ENCODE results near the gene AXDND1. TPM values are rescaled to one million over a fixed set of nuclear protein-coding genes. Genes with fewer than 3 reads are reported as not detected.
"Not testable (repeated sequence)": the region's sequence is repeated elsewhere in the genome, so short reads cannot be mapped to it uniquely, and the experiment has no call there.

Gene AXDND1
- total RNA-seq, 1 experiment from 2014 or later, result 0.31 TPM

GRCh38 chr1:179440301-179440700, 74.5 kb downstream of the AXDND1 start:
- intact Hi-C loops (cut with micrococcal nuclease; ENCODE audit: unreplicated experiment); CTCF ChIA-PET: not testable (repeated sequence)

GRCh38 chr1:179440971-179441370, 75.2 kb downstream of the AXDND1 start:
- TF ChIP-seq TCF7L2 (IDR thresholded peaks at IDR 0.05; ENCODE audit: low read depth, low read length) (no peak), POLR2AphosphoS5 (IDR thresholded peaks at IDR 0.05; ENCODE audit: low read depth, low read length) (no peak), SIN3A (IDR thresholded peaks at IDR 0.05; ENCODE audit: borderline replicate concordance, insufficient read depth, low read depth, low read length) (no peak), REST (IDR thresholded peaks at IDR 0.05; ENCODE audit: insufficient read depth in 1 of 2, low read depth in 2 of 2, low read length in 1 of 2) (no peak)
- TF ChIP-seq, protein P1, sequence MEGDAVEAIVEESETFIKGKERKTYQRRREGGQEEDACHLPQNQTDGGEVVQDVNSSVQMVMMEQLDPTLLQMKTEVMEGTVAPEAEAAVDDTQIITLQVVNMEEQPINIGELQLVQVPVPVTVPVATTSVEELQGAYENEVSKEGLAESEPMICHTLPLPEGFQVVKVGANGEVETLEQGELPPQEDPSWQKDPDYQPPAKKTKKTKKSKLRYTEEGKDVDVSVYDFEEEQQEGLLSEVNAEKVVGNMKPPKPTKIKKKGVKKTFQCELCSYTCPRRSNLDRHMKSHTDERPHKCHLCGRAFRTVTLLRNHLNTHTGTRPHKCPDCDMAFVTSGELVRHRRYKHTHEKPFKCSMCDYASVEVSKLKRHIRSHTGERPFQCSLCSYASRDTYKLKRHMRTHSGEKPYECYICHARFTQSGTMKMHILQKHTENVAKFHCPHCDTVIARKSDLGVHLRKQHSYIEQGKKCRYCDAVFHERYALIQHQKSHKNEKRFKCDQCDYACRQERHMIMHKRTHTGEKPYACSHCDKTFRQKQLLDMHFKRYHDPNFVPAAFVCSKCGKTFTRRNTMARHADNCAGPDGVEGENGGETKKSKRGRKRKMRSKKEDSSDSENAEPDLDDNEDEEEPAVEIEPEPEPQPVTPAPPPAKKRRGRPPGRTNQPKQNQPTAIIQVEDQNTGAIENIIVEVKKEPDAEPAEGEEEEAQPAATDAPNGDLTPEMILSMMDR (IDR thresholded peaks at IDR 0.05), result no peak

More at GRCh38 chr1:179440301-179440700, 74.5 kb downstream of the AXDND1 start:
- H3K27me3 ChIP-seq (ENCODE audit: control insufficient read depth, insufficient read depth, low read length); H3K4me1 ChIP-seq (ENCODE audit: control insufficient read depth, insufficient read depth, low read length); BruUV-seq (replicated peaks); DNase-seq (ENCODE audit: low read depth, low spot score); H3K9me3 ChIP-seq (ENCODE audit: control insufficient read depth, insufficient read depth, low read depth, low read length); H3K36me3 ChIP-seq (ENCODE audit: control insufficient read depth, insufficient read depth, low read length); ATAC-seq; H3K4me3 ChIP-seq (ENCODE audit: low read depth in 2 of 2, low read length in 2 of 2); H3K27ac ChIP-seq (ENCODE audit: low read length); in situ Hi-C loops (cut with HindIII; ENCODE audit: low pct_unique_long_range_greater_than_20kb, low sequenced_read_pairs); POLR2A ChIA-PET: not testable (repeated sequence)

GRCh38 chr1:179441501-179441900, 75.7 kb downstream of the AXDND1 start:
- Histone ChIP-seq H3K36me3 (ENCODE audit: control insufficient read depth, insufficient read depth, low read length) (no peaks in the 10 kb centered on the region), H3K27ac (ENCODE audit: low read length) (no peak overlapping the region), H3K4me3 (ENCODE audit: low read depth in 2 of 2, low read length in 2 of 2) (no peak overlapping the region), H3K27me3 (ENCODE audit: control insufficient read depth, insufficient read depth, low read length) (no peaks in the 10 kb centered on the region; the same call in 1 of the 2 replicates), H3K4me1 (ENCODE audit: control insufficient read depth, insufficient read depth, low read length) (no peaks in the 10 kb centered on the region), H3K9me3 (ENCODE audit: control insufficient read depth, insufficient read depth, low read depth, low read length) (no peaks in the 10 kb centered on the region)
- DNase-seq (ENCODE audit: low read depth, low spot score) (no peak), ATAC-seq (no peak)
- TF ChIP-seq SIN3A (IDR thresholded peaks at IDR 0.05; ENCODE audit: borderline replicate concordance, insufficient read depth, low read depth, low read length), result no peak
- no peak for TF ChIP-seq REST (IDR thresholded peaks at IDR 0.05; ENCODE audit: insufficient read depth in 1 of 2, low read depth in 2 of 2, low read length in 1 of 2)
- ChIA-PET POLR2A (no interaction called here), CTCF (no interaction called here)
- intact Hi-C loops (cut with micrococcal nuclease; ENCODE audit: unreplicated experiment) (no loop called here), in situ Hi-C loops (cut with HindIII; ENCODE audit: low pct_unique_long_range_greater_than_20kb, low sequenced_read_pairs) (no loop called here)
- BruUV-seq (replicated peaks), result no TSS peak

More at GRCh38 chr1:179440971-179441370, 75.2 kb downstream of the AXDND1 start:
- ChIA-PET POLR2A (no interaction called here), CTCF (no interaction called here)
- DNase-seq (ENCODE audit: low read depth, low spot score) (no peak), ATAC-seq (no peak)
- no TSS peak for BruUV-seq (replicated peaks)
- H3K4me3 ChIP-seq (ENCODE audit: low read depth in 2 of 2, low read length in 2 of 2), result no peak overlapping the region
- H3K27ac ChIP-seq (ENCODE audit: low read length), result no peak overlapping the region
- intact Hi-C loops (cut with micrococcal nuclease; ENCODE audit: unreplicated experiment) (no loop called here), in situ Hi-C loops (cut with HindIII; ENCODE audit: low pct_unique_long_range_greater_than_20kb, low sequenced_read_pairs) (no loop called here)
- H3K27me3 ChIP-seq (ENCODE audit: control insufficient read depth, insufficient read depth, low read length), result no peaks in the 10 kb centered on the region; the same call in 1 of the 2 replicates
- no peaks in the 10 kb centered on the region for H3K9me3 ChIP-seq (ENCODE audit: control insufficient read depth, insufficient read depth, low read depth, low read length)
- no peaks in the 10 kb centered on the region for H3K4me1 ChIP-seq (ENCODE audit: control insufficient read depth, insufficient read depth, low read length)
- H3K36me3 ChIP-seq (ENCODE audit: control insufficient read depth, insufficient read depth, low read length), result no peaks in the 10 kb centered on the region

- intact Hi-C loops (cut with micrococcal nuclease; ENCODE audit: unreplicated experiment); in situ Hi-C loops (cut with HindIII; ENCODE audit: low pct_unique_long_range_greater_than_20kb, low sequenced_read_pairs); H3K36me3 ChIP-seq (ENCODE audit: control insufficient read depth, insufficient read depth, low read length); CTCF ChIA-PET; H3K4me3 ChIP-seq (ENCODE audit: low read depth in 2 of 2, low read length in 2 of 2); BruUV-seq (replicated peaks); H3K27ac ChIP-seq (ENCODE audit: low read length); DNase-seq (ENCODE audit: low read depth, low spot score); H3K4me1 ChIP-seq (ENCODE audit: control insufficient read depth, insufficient read depth, low read length); POLR2A ChIA-PET; H3K9me3 ChIP-seq (ENCODE audit: control insufficient read depth, insufficient read depth, low read depth, low read length); ATAC-seq; H3K27me3 ChIP-seq (ENCODE audit: control insufficient read depth, insufficient read depth, low read length): not testable (repeated sequence)
These were observed 77.1 kb downstream of the AXDND1 start for GRCh38 chr1:179442846-179443245.
